HEK293T (cell line): Measurements from ENCODE around the gene IGF2.

Experiments used
- ARNT ChIP-seq: fragments of 450-650 bp; IDR thresholded peaks from 2 replicates; pipeline ENCODE4 v1.6.1; 2017; ENCODE audit warnings: mild to moderate bottlenecking
- ELF4 ChIP-seq: fragments of 450-650 bp; IDR thresholded peaks from 2 replicates; pipeline ENCODE4 v1.6.1; 2017; ENCODE audit warnings: antibody characterized with exemption
- FOXK2 ChIP-seq: fragments of 450-650 bp; IDR thresholded peaks from 2 replicates; pipeline ENCODE4 v1.6.1; 2016; ENCODE audit warnings: mild to moderate bottlenecking
- HDGF ChIP-seq: fragments of 450-650 bp; IDR thresholded peaks from 2 replicates; pipeline ENCODE4 v1.6.1; 2017; ENCODE audit warnings: antibody characterized with exemption, borderline replicate concordance
- NFRKB ChIP-seq: fragments of 450-650 bp; IDR thresholded peaks from 2 replicates; pipeline ENCODE4 v1.6.1; 2016; ENCODE audit warnings: mild to moderate bottlenecking, moderate library complexity
- SP1 ChIP-seq: fragments of 450-650 bp; IDR thresholded peaks from 2 replicates; pipeline ENCODE4 v1.6.1; 2017
- TARDBP ChIP-seq: fragments of 450-650 bp; IDR thresholded peaks from 2 replicates; pipeline ENCODE4 v1.6.1; 2016

GRCh38 chr11:2088746-2089535 lies 50.2 kb downstream of the IGF2 start:
- TF ChIP-seq SP1 (no peak), FOXK2 (no peak), NFRKB (no peak), HDGF (no peak), ARNT (no peak), ELF4 (no peak), TARDBP (no peak)
